Measurements from ENCODE around the gene PPIP5K1.
A peak's percentile ranks its signal among the peaks of the same experiment; 100 is the strongest.

The PPIP5K1 gene

DNA sequence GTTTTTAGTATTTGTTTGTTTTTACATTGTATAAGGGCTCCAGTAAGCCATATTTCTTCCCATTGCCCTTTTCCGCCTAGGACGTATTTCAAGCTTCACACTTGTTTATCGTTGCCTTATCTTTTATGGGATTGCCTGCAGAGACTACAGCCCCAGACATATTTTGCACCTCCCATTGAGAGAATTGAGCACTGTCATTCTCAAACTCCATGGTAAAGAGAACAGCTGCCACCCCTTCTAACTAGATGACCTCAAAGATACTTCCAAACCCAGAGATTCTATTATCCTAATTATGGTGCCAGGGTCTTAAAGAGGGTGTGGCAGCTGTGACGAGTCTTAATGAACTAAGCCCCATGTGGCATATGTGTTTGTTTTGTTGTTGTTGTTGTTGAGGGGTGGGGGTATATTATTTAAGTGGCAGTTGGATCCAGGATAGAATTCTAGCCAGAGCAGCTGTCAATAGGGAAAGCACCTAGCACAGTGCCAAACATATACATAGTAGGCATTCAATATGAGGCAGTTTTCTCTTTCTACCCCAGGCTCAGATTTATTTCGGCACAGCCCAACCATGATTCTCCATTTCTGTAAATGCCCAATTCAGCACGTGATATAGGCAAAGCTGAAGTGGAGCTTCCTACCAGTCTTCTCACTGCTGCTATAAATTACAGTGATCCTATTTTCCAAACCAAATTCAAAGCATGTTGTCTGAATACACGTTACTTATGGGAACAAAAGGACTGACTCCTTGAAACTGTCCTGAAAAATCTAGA lies 96.1 kb downstream of the PPIP5K1 start:
- no peak overlapping the region for H3K9ac ChIP-seq (ENCODE audit: low read length)
- no peak overlapping the region for H3K4me3 ChIP-seq (ENCODE audit: low read length)
- H2BK15ac ChIP-seq (replicated peaks; ENCODE audit: low read depth) = no peak overlapping the region
- peaks cover 11% of the 10 kb centered on the region for H3K4me1 ChIP-seq (ENCODE audit: control insufficient read depth, low read depth, low read length)
- H4K5ac ChIP-seq (ENCODE audit: low read length) = no peak overlapping the region
- H3K4ac ChIP-seq (ENCODE audit: low read depth, low read length) = no peak overlapping the region
- peak overlapping the region; percentile 21 for H3K27ac ChIP-seq (ENCODE audit: low read depth, low read length)
- no peak overlapping the region for H2AK5ac ChIP-seq (ENCODE audit: low read length)
- whole genome bisulfite sequencing (ENCODE audit: extremely low coverage, insufficient coverage, low lambda C conversion rate) = no CpG with 5 or more reads among the region's 7 CpGs
- H3K27me3 ChIP-seq (ENCODE audit: insufficient read depth, low read length, poor library complexity) = no peaks in the 10 kb centered on the region
- no peak overlapping the region for H3K4me2 ChIP-seq (ENCODE audit: low read length)
- H4K8ac ChIP-seq (ENCODE audit: low read depth, low read length) = no peak overlapping the region
- H3K79me1 ChIP-seq (ENCODE audit: low read length) = peaks cover 3% of the 10 kb centered on the region
- peaks cover 5% of the 10 kb centered on the region for H3K79me2 ChIP-seq (ENCODE audit: control insufficient read depth, insufficient read depth, low read length)
- no peak overlapping the region for H3K18ac ChIP-seq (ENCODE audit: low read length)
- peak; percentile 40 for DNase-seq
- H2BK120ac ChIP-seq (ENCODE audit: low read depth, low read length) = no peak overlapping the region
- no peak overlapping the region for H3K56ac ChIP-seq (ENCODE audit: low read length)
- no peaks in the 10 kb centered on the region for H3K36me3 ChIP-seq (ENCODE audit: control insufficient read depth, insufficient read depth, low read length)
- no peak overlapping the region for H2BK5ac ChIP-seq (ENCODE audit: low read length)
- H3K23ac ChIP-seq (ENCODE audit: low read length) = no peak overlapping the region

GRCh38 chr15:43492673-43493601 lies 97.1 kb downstream of the PPIP5K1 start, which contains the start of gene TP53BP1:
TP53BP1 (minus strand) TSS chr15:43493156; CDS start chr15:43493043, 113 bp downstream.
- Histone ChIP-seq H3K4me3 (ENCODE audit: low read length) (peak within 1 kb of the TSS; percentile 87), H2BK5ac (ENCODE audit: low read length) (peak within 1 kb of the TSS; percentile 81), H2BK120ac (ENCODE audit: low read depth, low read length) (peak within 1 kb of the TSS; percentile 63), H3K36me3 (ENCODE audit: control insufficient read depth, insufficient read depth, low read length) (no peaks in the 10 kb centered on the region), H3K4ac (ENCODE audit: low read depth, low read length) (peak within 1 kb of the TSS; percentile 74), H3K79me1 (ENCODE audit: low read length) (peaks cover 3% of the 10 kb centered on the region), H3K27ac (ENCODE audit: low read depth, low read length) (peak within 1 kb of the TSS; percentile 79), H3K4me1 (ENCODE audit: control insufficient read depth, low read depth, low read length) (peaks cover 11% of the 10 kb centered on the region), H3K18ac (ENCODE audit: low read length) (peak within 1 kb of the TSS; percentile 72), H4K8ac (ENCODE audit: low read depth, low read length) (peak within 1 kb of the TSS; percentile 83), H3K9ac (ENCODE audit: low read length) (peak within 1 kb of the TSS; percentile 82), H3K56ac (ENCODE audit: low read length) (peak within 1 kb of the TSS; percentile 93), H2BK15ac (replicated peaks; ENCODE audit: low read depth) (no peak within 1 kb of the TSS), H3K23ac (ENCODE audit: low read length) (no peak within 1 kb of the TSS), H2AK5ac (ENCODE audit: low read length) (no peak within 1 kb of the TSS), H3K4me2 (ENCODE audit: low read length) (peak within 1 kb of the TSS; percentile 55), H3K27me3 (ENCODE audit: insufficient read depth, low read length, poor library complexity) (no peaks in the 10 kb centered on the region), H4K5ac (ENCODE audit: low read length) (no peak within 1 kb of the TSS), H3K79me2 (ENCODE audit: control insufficient read depth, insufficient read depth, low read length) (peaks cover 5% of the 10 kb centered on the region)
- no CpG with 5 or more reads among the region's 54 CpGs for WGBS (ENCODE audit: extremely low coverage, insufficient coverage, low lambda C conversion rate)
- peak; percentile 99 for DNase-seq

DNA sequence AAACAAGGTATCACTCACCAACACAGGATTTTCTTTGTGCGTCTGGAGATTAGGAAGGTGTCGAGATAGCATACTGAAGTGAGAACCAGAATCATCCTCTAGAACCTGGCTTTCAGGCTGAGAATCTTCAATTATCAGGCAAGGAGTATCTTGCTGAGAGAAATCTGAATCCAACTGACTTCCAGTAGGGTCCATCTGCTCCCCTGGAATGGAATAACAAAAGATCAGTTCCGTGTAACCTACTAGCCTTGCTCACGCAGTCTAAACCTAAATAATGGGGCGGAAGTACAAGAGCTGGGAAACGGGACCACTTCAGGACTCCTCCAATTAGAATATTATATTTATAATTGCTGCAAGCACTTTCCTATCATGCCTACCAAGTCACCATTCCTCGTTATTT lies 97.7 kb downstream of the PPIP5K1 start:
- Histone ChIP-seq H3K4ac (ENCODE audit: low read depth, low read length) (peak overlapping the region; percentile 74), H2BK120ac (ENCODE audit: low read depth, low read length) (no peak overlapping the region), H2BK15ac (replicated peaks; ENCODE audit: low read depth) (no peak overlapping the region), H3K36me3 (ENCODE audit: control insufficient read depth, insufficient read depth, low read length) (peaks cover 1% of the 10 kb centered on the region), H3K18ac (ENCODE audit: low read length) (peak overlapping the region; percentile 72), H2BK5ac (ENCODE audit: low read length) (no peak overlapping the region), H3K4me3 (ENCODE audit: low read length) (peak overlapping the region; percentile 87), H4K8ac (ENCODE audit: low read depth, low read length) (no peak overlapping the region), H3K4me1 (ENCODE audit: control insufficient read depth, low read depth, low read length) (peaks cover 11% of the 10 kb centered on the region), H3K4me2 (ENCODE audit: low read length) (peak overlapping the region; percentile 55), H3K9ac (ENCODE audit: low read length) (peak overlapping the region; percentile 82), H3K27me3 (ENCODE audit: insufficient read depth, low read length, poor library complexity) (no peaks in the 10 kb centered on the region), H3K27ac (ENCODE audit: low read depth, low read length) (peak overlapping the region; percentile 79), H3K56ac (ENCODE audit: low read length) (peak overlapping the region; percentile 93), H3K79me1 (ENCODE audit: low read length) (peaks cover 3% of the 10 kb centered on the region), H3K79me2 (ENCODE audit: control insufficient read depth, insufficient read depth, low read length) (peaks cover 5% of the 10 kb centered on the region), H3K23ac (ENCODE audit: low read length) (no peak overlapping the region), H4K5ac (ENCODE audit: low read length) (no peak overlapping the region), H2AK5ac (ENCODE audit: low read length) (no peak overlapping the region)
- WGBS (ENCODE audit: extremely low coverage, insufficient coverage, low lambda C conversion rate) = no CpG with 5 or more reads among the region's 7 CpGs
- DNase-seq = peak; percentile 92

DNA sequence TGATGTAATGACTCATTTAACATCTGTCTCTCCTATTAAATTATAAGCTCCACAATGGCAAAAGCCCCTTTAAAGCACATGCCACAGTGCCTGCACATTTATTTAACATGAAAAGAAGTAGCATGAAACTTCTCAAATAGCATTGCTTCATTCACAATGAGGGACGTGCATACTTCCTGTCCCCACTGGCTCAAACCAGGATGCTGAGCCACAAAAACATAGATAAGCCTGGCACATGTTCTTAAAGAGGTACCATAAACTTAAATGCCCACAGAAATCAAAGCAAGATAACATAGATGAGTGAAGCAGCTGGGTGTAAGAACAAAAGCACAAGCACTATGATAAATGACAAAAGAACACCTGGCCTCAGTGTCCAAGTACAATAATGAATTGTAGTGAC lies 100.8 kb downstream of the PPIP5K1 start:
- no peak overlapping the region for H3K4me2 ChIP-seq (ENCODE audit: low read length)
- peaks cover 1% of the 10 kb centered on the region for H3K36me3 ChIP-seq (ENCODE audit: control insufficient read depth, insufficient read depth, low read length)

GRCh38 chr15:43488790-43489189 lies 101.2 kb downstream of the PPIP5K1 start:
- no peak overlapping the region for H3K4me2 ChIP-seq (ENCODE audit: low read length)
- H3K79me1 ChIP-seq (ENCODE audit: low read length) = peaks cover 3% of the 10 kb centered on the region
- H3K4ac ChIP-seq (ENCODE audit: low read depth, low read length) = no peak overlapping the region
- H2BK5ac ChIP-seq (ENCODE audit: low read length) = no peak overlapping the region
- peaks cover 5% of the 10 kb centered on the region for H3K79me2 ChIP-seq (ENCODE audit: control insufficient read depth, insufficient read depth, low read length)
- WGBS (ENCODE audit: extremely low coverage, insufficient coverage, low lambda C conversion rate) = no CpG with 5 or more reads among the region's 3 CpGs
- no peak overlapping the region for H3K23ac ChIP-seq (ENCODE audit: low read length)
- H3K4me1 ChIP-seq (ENCODE audit: control insufficient read depth, low read depth, low read length) = peaks cover 8% of the 10 kb centered on the region
- H2AK5ac ChIP-seq (ENCODE audit: low read length) = no peak overlapping the region
- no peak overlapping the region for H3K18ac ChIP-seq (ENCODE audit: low read length)
- H3K9ac ChIP-seq (ENCODE audit: low read length) = no peak overlapping the region
- no peak overlapping the region for H3K56ac ChIP-seq (ENCODE audit: low read length)
- no peak for DNase-seq
- no peak overlapping the region for H2BK15ac ChIP-seq (replicated peaks; ENCODE audit: low read depth)
- H3K27me3 ChIP-seq (ENCODE audit: insufficient read depth, low read length, poor library complexity) = no peaks in the 10 kb centered on the region
- H3K27ac ChIP-seq (ENCODE audit: low read depth, low read length) = no peak overlapping the region
- H3K4me3 ChIP-seq (ENCODE audit: low read length) = no peak overlapping the region
- H2BK120ac ChIP-seq (ENCODE audit: low read depth, low read length) = no peak overlapping the region
- H3K36me3 ChIP-seq (ENCODE audit: control insufficient read depth, insufficient read depth, low read length) = peaks cover 1% of the 10 kb centered on the region
- H4K5ac ChIP-seq (ENCODE audit: low read length) = no peak overlapping the region
- H4K8ac ChIP-seq (ENCODE audit: low read depth, low read length) = no peak overlapping the region

More for the DNA sequence above, 100.8 kb downstream of the PPIP5K1 start:
- Histone ChIP-seq H3K4ac (ENCODE audit: low read depth, low read length) (no peak overlapping the region), H3K79me2 (ENCODE audit: control insufficient read depth, insufficient read depth, low read length) (peaks cover 5% of the 10 kb centered on the region), H3K23ac (ENCODE audit: low read length) (no peak overlapping the region), H3K18ac (ENCODE audit: low read length) (no peak overlapping the region), H4K8ac (ENCODE audit: low read depth, low read length) (no peak overlapping the region), H2BK5ac (ENCODE audit: low read length) (no peak overlapping the region), H2BK15ac (replicated peaks; ENCODE audit: low read depth) (no peak overlapping the region), H3K56ac (ENCODE audit: low read length) (no peak overlapping the region), H2AK5ac (ENCODE audit: low read length) (no peak overlapping the region), H3K9ac (ENCODE audit: low read length) (no peak overlapping the region), H3K79me1 (ENCODE audit: low read length) (peaks cover 3% of the 10 kb centered on the region), H3K27me3 (ENCODE audit: insufficient read depth, low read length, poor library complexity) (no peaks in the 10 kb centered on the region), H3K4me3 (ENCODE audit: low read length) (no peak overlapping the region), H4K5ac (ENCODE audit: low read length) (no peak overlapping the region), H3K4me1 (ENCODE audit: control insufficient read depth, low read depth, low read length) (peaks cover 11% of the 10 kb centered on the region), H3K27ac (ENCODE audit: low read depth, low read length) (no peak overlapping the region), H2BK120ac (ENCODE audit: low read depth, low read length) (no peak overlapping the region)
- DNase-seq = no peak
- WGBS (ENCODE audit: extremely low coverage, insufficient coverage, low lambda C conversion rate) = no CpG with 5 or more reads among the region's 1 CpG

All from mesendoderm (in vitro differentiated cells).